Ascending aorta (tissue), 2 donors: ENCODE measurements around the gene PLAC8L1. TPM values are rescaled to one million over a fixed set of nuclear protein-coding genes. Genes with fewer than 3 reads are reported as not detected.

Experiments
- DNase-seq, 2 donors: peaks; one replicate each; pipeline ENCODE4 v3.0.0-alpha.2; 2019; ENCODE audit warnings: low spot score in 2 of 2
- H3K27ac ChIP-seq, 2 donors: fragments of 200-600 bp; sonication (generic); one replicate each; pipeline ENCODE4 v1.5.1; 2016 to 2017; ENCODE audit warnings: mild to moderate bottlenecking in 1 of 2
- H3K27me3 ChIP-seq: fragments of 200-600 bp; sonication (generic); one replicate; pipeline ENCODE4 v1.5.1; 2017
- H3K36me3 ChIP-seq, 2 donors: fragments of 200-600 bp; sonication (generic); one replicate each; pipeline ENCODE4 v1.5.1; 2016
- H3K4me1 ChIP-seq, 2 donors: fragments of 200-600 bp; sonication (generic); one replicate each; pipeline ENCODE4 v1.5.1; 2016 to 2017; ENCODE audit warnings: mild to moderate bottlenecking in 1 of 2
- H3K4me3 ChIP-seq, 2 donors: fragments of 200-600 bp; sonication (generic); one replicate each; pipeline ENCODE4 v1.5.1; 2016 to 2017; ENCODE audit warnings: mild to moderate bottlenecking in 1 of 2
- H3K9me3 ChIP-seq, 2 donors: fragments of 200-600 bp; sonication (generic); one replicate each; pipeline ENCODE4 v1.5.1; 2016
- CTCF ChIP-seq, 3 experiments: fragments of 200-600 bp in 2 of 3; fragments of 450-650 bp in 1 of 3; sonication (generic) in 2 of 3; IDR thresholded peaks; one replicate each; pipeline ENCODE4 v1.5.1; 2016 to 2019; ENCODE audit warnings: antibody characterized with exemption in 3 of 3, mild to moderate bottlenecking in 1 of 3, moderate library complexity in 1 of 3
- intact Hi-C: fragments of 100-400 bp; cut with DNase I; formaldehyde crosslinking; loops from one replicate; pipeline ENCODE4 v1.15.1; 2023
- total RNA-seq: library from RNA; depleted of rRNA; stranded (reverse); fragments of >200 nt; gene quantifications from one replicate; pipeline ENCODE4 v1.1.0, GENCODE V29; 2016

PLAC8L1 gene
- total RNA-seq, 1 donor from 2014 or later: not detected

DNA sequence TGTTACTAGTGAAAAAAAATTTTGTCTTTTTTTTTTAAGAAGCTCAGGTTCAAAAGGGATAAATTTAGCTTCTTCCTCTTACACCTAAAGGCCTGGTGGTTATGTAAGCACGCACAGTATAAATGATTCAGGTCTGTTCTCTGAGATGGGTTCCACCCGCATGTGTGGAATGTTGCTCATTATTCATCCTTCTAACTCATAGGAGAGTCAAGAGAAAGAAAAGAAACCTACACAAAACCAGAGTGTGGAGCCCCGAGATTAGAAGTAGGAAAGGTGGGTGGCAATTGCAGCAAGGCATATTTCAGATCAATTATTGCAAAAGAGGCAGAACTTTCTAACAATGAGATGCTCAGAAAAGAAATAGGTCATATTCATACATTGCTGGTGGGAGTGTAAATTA is 13.5 kb downstream of the PLAC8L1 start:
- Histone ChIP-seq H3K27me3 (no peaks in the 10 kb centered on the region), H3K9me3 (no peaks in the 10 kb centered on the region), H3K27ac (no peak overlapping the region), H3K36me3 (no peaks in the 10 kb centered on the region), H3K4me1 (no peaks in the 10 kb centered on the region), H3K4me3 (no peak overlapping the region)
- DNase-seq: no peak
- TF ChIP-seq CTCF (IDR thresholded peaks at IDR 0.05): no peak
- intact Hi-C loops: no loop called here

GRCh38 chr5:146089287-146089686 is 16.1 kb downstream of the PLAC8L1 start:
- Histone ChIP-seq H3K27ac (no peak overlapping the region), H3K4me3 (no peak overlapping the region), H3K4me1 (no peaks in the 10 kb centered on the region), H3K36me3 (no peaks in the 10 kb centered on the region), H3K9me3 (no peaks in the 10 kb centered on the region), H3K27me3 (no peaks in the 10 kb centered on the region)
- intact Hi-C loops: no loop called here
- TF ChIP-seq CTCF (IDR thresholded peaks at IDR 0.05): no peak
- no peak for DNase-seq

GRCh38 chr5:146088098-146088497 is 17.3 kb downstream of the PLAC8L1 start:
- intact Hi-C loops: no loop called here
- Histone ChIP-seq H3K4me1 (no peaks in the 10 kb centered on the region), H3K9me3 (no peaks in the 10 kb centered on the region), H3K36me3 (no peaks in the 10 kb centered on the region), H3K27ac (no peak overlapping the region), H3K4me3 (no peak overlapping the region), H3K27me3 (no peaks in the 10 kb centered on the region)
- TF ChIP-seq CTCF (IDR thresholded peaks at IDR 0.05): no peak
- DNase-seq: no peak

GRCh38 chr5:146084376-146084775 is 21.0 kb downstream of the PLAC8L1 start:
- Histone ChIP-seq H3K27ac (no peak overlapping the region), H3K27me3 (no peaks in the 10 kb centered on the region), H3K9me3 (no peaks in the 10 kb centered on the region), H3K4me3 (no peak overlapping the region), H3K36me3 (no peaks in the 10 kb centered on the region), H3K4me1 (no peaks in the 10 kb centered on the region)
- DNase-seq: no peak
- no peak for TF ChIP-seq CTCF (IDR thresholded peaks at IDR 0.05)
- intact Hi-C loops: no loop called here

- Histone ChIP-seq H3K4me1 (no peaks in the 10 kb centered on the region), H3K27me3 (no peaks in the 10 kb centered on the region), H3K36me3 (no peaks in the 10 kb centered on the region), H3K9me3 (no peaks in the 10 kb centered on the region), H3K27ac (no peak overlapping the region), H3K4me3 (no peak overlapping the region)
- no peak for DNase-seq
- TF ChIP-seq CTCF (IDR thresholded peaks at IDR 0.05): no peak
- intact Hi-C loops: no loop called here
Measured at GRCh38 chr5:146082798-146083197, 22.6 kb downstream of the PLAC8L1 start.

DNA sequence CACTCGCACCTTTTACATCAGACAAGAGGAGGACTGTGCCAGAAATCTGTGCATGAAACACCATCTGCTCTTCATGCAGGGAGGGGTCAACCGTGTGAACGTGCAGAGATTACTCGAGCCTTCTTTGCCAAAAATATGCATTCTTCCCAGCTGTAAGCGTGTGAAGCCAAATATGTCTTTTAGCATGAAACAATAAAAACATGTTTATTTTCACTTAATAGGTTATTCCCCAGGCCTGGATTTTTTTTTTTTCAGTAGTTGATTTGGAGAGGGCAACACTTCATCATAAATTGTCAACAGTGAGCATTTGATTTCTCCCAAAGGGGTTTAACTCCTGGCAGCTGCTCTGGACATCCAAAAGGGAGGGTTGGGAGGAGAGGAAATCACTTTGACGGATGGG is 23.8 kb downstream of the PLAC8L1 start:
- H3K4me3 ChIP-seq: no peak overlapping the region
- no peaks in the 10 kb centered on the region for H3K4me1 ChIP-seq
- no peak overlapping the region for H3K27ac ChIP-seq
- H3K36me3 ChIP-seq: no peaks in the 10 kb centered on the region
- intact Hi-C loops: no loop called here
- H3K9me3 ChIP-seq: no peaks in the 10 kb centered on the region
- no peak for DNase-seq
- TF ChIP-seq CTCF (IDR thresholded peaks at IDR 0.05): no peak
- H3K27me3 ChIP-seq: no peaks in the 10 kb centered on the region
